ENCODE measurements around the gene AHCYL2. TPM values are rescaled to one million over a fixed set of nuclear protein-coding genes. Genes with fewer than 3 reads are reported as not detected.

The AHCYL2 gene
- total and polyA plus RNA-seq, 2 donors (not counting 3 experiments of a cell fraction or from before 2014, with no cell fraction given) = 10.8 to 13.5 TPM

DNA sequence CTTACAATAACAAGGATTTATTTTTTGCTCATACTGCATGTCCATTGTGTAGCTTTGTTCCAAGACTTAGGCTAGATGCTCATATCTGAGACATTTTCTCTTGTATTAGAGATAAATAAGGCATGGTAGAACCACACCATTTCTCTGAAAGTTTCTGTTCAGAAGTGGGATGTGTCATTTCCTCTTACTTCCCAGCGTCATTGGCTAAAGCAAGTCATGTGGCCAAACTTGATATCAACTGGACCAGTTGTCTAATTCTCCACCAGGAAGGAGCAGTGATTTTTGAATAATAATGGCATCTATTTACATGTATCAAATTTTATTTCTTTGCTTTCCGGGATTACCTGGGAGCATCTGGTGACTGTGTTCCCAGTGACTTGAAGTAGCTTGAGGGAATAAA, 38.3 kb downstream of the AHCYL2 start:
- intact Hi-C loops (cut with micrococcal nuclease) (no loop called here), dilution Hi-C loops (cut with MboI; ENCODE audit: extremely low pct_ligation_motif_present, low sequenced_read_pairs) (no loop called here)
- Histone ChIP-seq H3K4me2 (ENCODE audit: insufficient read depth, low read length) (no peak overlapping the region), H3K4me1 (ENCODE audit: control insufficient read depth, extremely low read depth, insufficient read depth, low read length) (peaks cover 2% of the 10 kb centered on the region), H3K4me3 (replicated peaks in 1 of 3; ENCODE audit: insufficient read depth in 1 of 3, low read depth in 1 of 3, low read length in 3 of 3) (no peak overlapping the region), H3K9me1 (replicated peaks; ENCODE audit: control insufficient read depth, extremely low read depth, insufficient read depth, low read length) (no peaks in the 10 kb centered on the region), H3K27me3 (ENCODE audit: control insufficient read depth in 2 of 2, insufficient read depth in 2 of 2, low read length in 2 of 2) (no peaks in the 10 kb centered on the region), H3K36me3 (ENCODE audit: control insufficient read depth in 2 of 2, extremely low read depth in 1 of 2, insufficient read depth in 2 of 2, low read length in 2 of 2) (no peaks in the 10 kb centered on the region), H3K9me3 (replicated peaks; ENCODE audit: control insufficient read depth, insufficient read depth, low read length) (no peaks in the 10 kb centered on the region), H4K20me1 (replicated peaks; ENCODE audit: control insufficient read depth, extremely low read depth, insufficient read depth, low read length) (no peaks in the 10 kb centered on the region), H3K79me2 (ENCODE audit: control insufficient read depth, insufficient read depth, low read length) (no peaks in the 10 kb centered on the region), H3K27ac (ENCODE audit: insufficient read depth, low read depth, low read length) (no peak overlapping the region), H2AFZ (ENCODE audit: low read depth, low read length) (no peak overlapping the region), H3K9ac (replicated peaks; ENCODE audit: extremely low read depth, insufficient read depth, low read length) (no peak overlapping the region)
- no peak for TF ChIP-seq GATA2 (IDR thresholded peaks at IDR 0.05; ENCODE audit: insufficient read depth, insufficient read length, low read depth, low read length)
- no peak for TF ChIP-seq EZH2 (IDR thresholded peaks at IDR 0.05; ENCODE audit: borderline replicate concordance, low read depth, low read length, severe bottlenecking)
- TF ChIP-seq, protein P1, sequence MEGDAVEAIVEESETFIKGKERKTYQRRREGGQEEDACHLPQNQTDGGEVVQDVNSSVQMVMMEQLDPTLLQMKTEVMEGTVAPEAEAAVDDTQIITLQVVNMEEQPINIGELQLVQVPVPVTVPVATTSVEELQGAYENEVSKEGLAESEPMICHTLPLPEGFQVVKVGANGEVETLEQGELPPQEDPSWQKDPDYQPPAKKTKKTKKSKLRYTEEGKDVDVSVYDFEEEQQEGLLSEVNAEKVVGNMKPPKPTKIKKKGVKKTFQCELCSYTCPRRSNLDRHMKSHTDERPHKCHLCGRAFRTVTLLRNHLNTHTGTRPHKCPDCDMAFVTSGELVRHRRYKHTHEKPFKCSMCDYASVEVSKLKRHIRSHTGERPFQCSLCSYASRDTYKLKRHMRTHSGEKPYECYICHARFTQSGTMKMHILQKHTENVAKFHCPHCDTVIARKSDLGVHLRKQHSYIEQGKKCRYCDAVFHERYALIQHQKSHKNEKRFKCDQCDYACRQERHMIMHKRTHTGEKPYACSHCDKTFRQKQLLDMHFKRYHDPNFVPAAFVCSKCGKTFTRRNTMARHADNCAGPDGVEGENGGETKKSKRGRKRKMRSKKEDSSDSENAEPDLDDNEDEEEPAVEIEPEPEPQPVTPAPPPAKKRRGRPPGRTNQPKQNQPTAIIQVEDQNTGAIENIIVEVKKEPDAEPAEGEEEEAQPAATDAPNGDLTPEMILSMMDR (IDR thresholded peaks at IDR 0.05; ENCODE audit: extremely low read depth in 1 of 2, insufficient read depth in 1 of 2, low read depth in 1 of 2, low read length in 2 of 2) = no peak
- TF ChIP-seq FOS (IDR thresholded peaks at IDR 0.05; ENCODE audit: borderline replicate concordance, insufficient read depth, low read length) = no peak
- TF ChIP-seq, protein P2, sequence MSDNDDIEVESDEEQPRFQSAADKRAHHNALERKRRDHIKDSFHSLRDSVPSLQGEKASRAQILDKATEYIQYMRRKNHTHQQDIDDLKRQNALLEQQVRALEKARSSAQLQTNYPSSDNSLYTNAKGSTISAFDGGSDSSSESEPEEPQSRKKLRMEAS (IDR thresholded peaks at IDR 0.05; ENCODE audit: insufficient read depth, insufficient read length) = no peak
- no peak for TF ChIP-seq POLR2AphosphoS5 (IDR thresholded peaks at IDR 0.05; ENCODE audit: insufficient read depth, low read depth, low read length)
- TF ChIP-seq JUN (IDR thresholded peaks at IDR 0.05; ENCODE audit: borderline replicate concordance, insufficient read depth, insufficient read length, low read depth) = no peak
- TF ChIP-seq POLR2A (IDR thresholded peaks at IDR 0.05; ENCODE audit: low read depth, low read length) = no peak
- TF ChIP-seq MYC (IDR thresholded peaks at IDR 0.05; ENCODE audit: low read depth, low read length) = no peak
- CTCF ChIA-PET = interaction anchor here (1.0 to 1.8 kb wide), 3 partner anchors 9 to 45 kb away, joined by 3 to 6 read pairs (median 5); no protein-coding TSS in a partner anchor
- DNase-seq (ENCODE audit: low read depth, low spot score) (no peak), FAIRE-seq (no peak)
- BruUV-seq (replicated peaks) = no TSS peak
- POLR2A ChIA-PET = no interaction called here
